Sigmoid colon (tissue), 3 donors: ENCODE results near the gene SLBP.

ENCODE experiments used
- POLR2A ChIP-seq, 2 donors: fragments of 450-650 bp; IDR thresholded peaks; one replicate each; pipeline ENCODE4 v1.6.1; 2016; ENCODE audit warnings: antibody characterized with exemption in 2 of 2, mild to moderate bottlenecking in 2 of 2, moderate library complexity in 2 of 2
- TF ChIP-seq, protein P1 (sequence below), 4 experiments: fragments of 450-650 bp in 3 of 4; fragments of 200-600 bp in 1 of 4; IDR thresholded peaks; one replicate each; pipeline ENCODE4 v1.5.1; 2016 to 2019; ENCODE audit warnings: antibody characterized with exemption in 4 of 4, mild to moderate bottlenecking in 3 of 4, moderate library complexity in 2 of 4

- TF ChIP-seq, protein P1, sequence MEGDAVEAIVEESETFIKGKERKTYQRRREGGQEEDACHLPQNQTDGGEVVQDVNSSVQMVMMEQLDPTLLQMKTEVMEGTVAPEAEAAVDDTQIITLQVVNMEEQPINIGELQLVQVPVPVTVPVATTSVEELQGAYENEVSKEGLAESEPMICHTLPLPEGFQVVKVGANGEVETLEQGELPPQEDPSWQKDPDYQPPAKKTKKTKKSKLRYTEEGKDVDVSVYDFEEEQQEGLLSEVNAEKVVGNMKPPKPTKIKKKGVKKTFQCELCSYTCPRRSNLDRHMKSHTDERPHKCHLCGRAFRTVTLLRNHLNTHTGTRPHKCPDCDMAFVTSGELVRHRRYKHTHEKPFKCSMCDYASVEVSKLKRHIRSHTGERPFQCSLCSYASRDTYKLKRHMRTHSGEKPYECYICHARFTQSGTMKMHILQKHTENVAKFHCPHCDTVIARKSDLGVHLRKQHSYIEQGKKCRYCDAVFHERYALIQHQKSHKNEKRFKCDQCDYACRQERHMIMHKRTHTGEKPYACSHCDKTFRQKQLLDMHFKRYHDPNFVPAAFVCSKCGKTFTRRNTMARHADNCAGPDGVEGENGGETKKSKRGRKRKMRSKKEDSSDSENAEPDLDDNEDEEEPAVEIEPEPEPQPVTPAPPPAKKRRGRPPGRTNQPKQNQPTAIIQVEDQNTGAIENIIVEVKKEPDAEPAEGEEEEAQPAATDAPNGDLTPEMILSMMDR (IDR thresholded peaks at IDR 0.05), result no peak
- no peak for TF ChIP-seq POLR2A (IDR thresholded peaks at IDR 0.05)
Measured at GRCh38 chr4:1723131-1723801, 11.1 kb upstream of the SLBP start.
